Activated CD8-positive, alpha-beta memory T cell treated with anti-CD3 and anti-CD28 coated beads for 24 hours (primary cell): Measurements from ENCODE around the gene CTPS1.

Experiments
- DNase-seq: peaks from one replicate; pipeline ENCODE4 v3.0.0-alpha.2; 2020

Gene CTPS1

GRCh38 chr1:41028034-41028642, 48.6 kb downstream of the CTPS1 start:
- no peak for DNase-seq

GRCh38 chr1:41030872-41031616, 51.5 kb downstream of the CTPS1 start:
- no peak for DNase-seq

- no peak for DNase-seq
Observed at GRCh38 chr1:41032147-41032546, 52.7 kb downstream of the CTPS1 start.

- no peak for DNase-seq
Observed at GRCh38 chr1:41033272-41033671, 53.8 kb downstream of the CTPS1 start.

GRCh38 chr1:41037116-41037903, 57.8 kb downstream of the CTPS1 start:
- DNase-seq: no peak

- DNase-seq: no peak
Observed at GRCh38 chr1:41038110-41038509, 58.6 kb downstream of the CTPS1 start.

- no peak for DNase-seq
Observed at GRCh38 chr1:41041614-41042270, 62.2 kb downstream of the CTPS1 start.

- DNase-seq: no peak
Observed at GRCh38 chr1:41044187-41044586, 64.7 kb downstream of the CTPS1 start.

GRCh38 chr1:41045740-41046139, 66.2 kb downstream of the CTPS1 start:
- no peak for DNase-seq

GRCh38 chr1:41046347-41046775, 66.9 kb downstream of the CTPS1 start:
- DNase-seq: no peak

GRCh38 chr1:41048540-41048939, 69.0 kb downstream of the CTPS1 start:
- no peak for DNase-seq

- no peak for DNase-seq
Observed at GRCh38 chr1:41051022-41051421, 71.5 kb downstream of the CTPS1 start.

- DNase-seq: no peak
Observed at GRCh38 chr1:41053316-41053715, 73.8 kb downstream of the CTPS1 start.

GRCh38 chr1:41056907-41057306, 77.4 kb downstream of the CTPS1 start:
- DNase-seq: no peak
